ENCODE measurements around the gene ATOSB. TPM values are rescaled to one million over a fixed set of nuclear protein-coding genes. Genes with fewer than 3 reads are reported as not detected.

ATOSB gene, protein sequence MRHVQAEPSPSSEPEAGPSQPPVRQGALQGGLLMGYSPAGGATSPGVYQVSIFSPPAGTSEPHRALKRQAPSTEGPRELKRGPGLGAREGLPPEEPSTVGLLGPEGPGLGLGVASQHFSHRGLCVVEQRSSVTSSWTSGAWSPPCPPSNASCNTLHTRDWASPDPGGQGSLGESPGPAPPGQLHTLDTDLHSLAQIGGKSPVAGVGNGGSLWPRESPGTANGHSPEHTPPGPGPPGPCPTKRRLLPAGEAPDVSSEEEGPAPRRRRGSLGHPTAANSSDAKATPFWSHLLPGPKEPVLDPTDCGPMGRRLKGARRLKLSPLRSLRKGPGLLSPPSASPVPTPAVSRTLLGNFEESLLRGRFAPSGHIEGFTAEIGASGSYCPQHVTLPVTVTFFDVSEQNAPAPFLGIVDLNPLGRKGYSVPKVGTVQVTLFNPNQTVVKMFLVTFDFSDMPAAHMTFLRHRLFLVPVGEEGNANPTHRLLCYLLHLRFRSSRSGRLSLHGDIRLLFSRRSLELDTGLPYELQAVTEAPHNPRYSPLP
- total RNA-seq (2022; extraction: Qiagen RNA extraction; ENCODE audit: low read depth) = 6.5 to 10.7 TPM (median 9.3 TPM) in 5 replicates

DNA sequence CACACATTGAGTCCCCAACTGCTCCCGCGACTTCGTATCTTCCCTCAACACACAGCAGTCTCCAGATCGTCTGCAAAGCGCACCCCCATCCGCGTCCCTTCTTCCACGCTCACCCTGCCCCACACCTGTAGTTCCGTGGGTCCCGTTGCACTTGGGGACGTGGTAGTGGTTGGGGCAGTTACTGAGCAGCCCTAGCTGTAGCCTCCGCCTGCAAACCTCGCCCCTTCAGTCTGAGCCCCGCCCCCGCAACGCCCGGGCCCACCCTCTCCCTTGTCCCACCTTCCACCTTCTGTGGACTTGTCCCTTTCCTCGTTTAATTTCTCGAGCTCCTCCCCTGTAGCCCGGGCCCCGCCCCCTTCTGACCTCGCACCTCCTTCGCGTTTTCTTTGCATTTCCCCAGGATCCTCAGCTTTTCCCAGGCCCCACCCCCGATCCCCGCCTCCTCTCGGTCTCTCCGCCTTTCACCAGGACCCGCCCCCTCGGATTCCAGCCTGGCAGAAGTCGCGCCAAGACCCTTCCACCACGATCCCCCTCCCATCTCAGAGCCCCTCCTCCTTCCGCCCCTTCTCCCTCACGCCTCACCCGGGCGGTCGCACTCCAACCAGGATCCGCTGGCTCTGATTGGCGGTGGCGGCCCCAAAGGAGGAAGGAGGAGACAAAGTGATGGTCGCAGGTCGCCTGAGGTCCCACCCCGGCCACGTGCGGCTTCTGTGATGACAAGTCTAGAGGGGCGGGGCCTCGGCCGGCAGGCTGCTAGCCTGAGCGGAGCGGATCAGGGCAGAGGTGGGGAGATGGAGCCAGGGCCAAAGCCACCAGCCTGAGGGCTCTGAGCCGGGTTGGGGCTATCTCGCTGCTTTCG lies at the start of gene ATOSB:
TSS of gene ATOSB (minus strand) at position 183 of the 859 bp plus-strand sequence. CDS start 7,588 bp downstream, outside the sequence.

DNA sequence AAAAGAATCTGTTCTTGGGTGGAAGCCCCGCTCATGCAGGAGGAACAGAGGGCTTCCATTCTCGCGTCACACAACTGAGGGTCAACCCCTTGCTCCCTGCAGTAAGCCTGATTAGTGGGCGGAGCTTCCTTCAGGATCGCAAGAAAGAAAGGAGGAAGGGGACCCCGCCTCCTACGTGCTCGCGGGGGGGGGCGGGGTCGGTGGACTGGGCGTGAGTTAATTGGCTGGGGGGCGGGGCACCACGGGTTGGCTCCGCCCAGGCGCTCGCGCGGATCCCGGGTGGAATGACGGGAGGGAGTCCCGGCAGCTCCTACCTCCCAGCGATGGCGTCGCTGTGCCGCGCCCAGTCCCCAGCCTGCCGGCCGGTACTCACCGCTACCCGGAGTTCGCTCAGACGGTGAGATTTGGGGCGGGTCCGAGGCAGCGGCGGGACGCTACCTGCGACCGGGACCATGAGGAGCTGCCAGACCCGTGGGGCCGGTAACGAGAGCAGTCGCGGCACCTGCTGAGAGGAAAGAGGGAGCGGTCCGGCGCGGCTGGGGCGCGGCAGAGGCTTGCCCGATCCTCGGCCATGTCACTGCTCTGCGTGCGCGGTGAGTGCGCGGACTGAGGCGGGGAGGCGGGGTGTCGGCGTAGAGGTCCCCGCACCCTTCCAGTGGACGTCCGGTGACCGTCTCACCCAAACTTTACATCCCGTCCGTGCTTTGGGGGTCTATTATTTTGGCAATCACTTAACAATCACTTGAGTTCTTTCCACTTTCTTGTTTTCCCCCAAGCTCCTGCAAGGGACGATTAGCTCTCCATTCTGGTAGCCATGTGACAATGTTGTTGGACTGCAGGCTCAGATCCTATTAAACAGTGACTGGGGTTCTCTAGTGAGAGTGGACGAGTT lies 46.3 kb upstream of the ATOSB start, which contains the start of gene UNC13B:
TSS of gene UNC13B (plus strand) at position 297 of the 892 bp plus-strand sequence. CDS start at position 572, 275 bp downstream.

DNA sequence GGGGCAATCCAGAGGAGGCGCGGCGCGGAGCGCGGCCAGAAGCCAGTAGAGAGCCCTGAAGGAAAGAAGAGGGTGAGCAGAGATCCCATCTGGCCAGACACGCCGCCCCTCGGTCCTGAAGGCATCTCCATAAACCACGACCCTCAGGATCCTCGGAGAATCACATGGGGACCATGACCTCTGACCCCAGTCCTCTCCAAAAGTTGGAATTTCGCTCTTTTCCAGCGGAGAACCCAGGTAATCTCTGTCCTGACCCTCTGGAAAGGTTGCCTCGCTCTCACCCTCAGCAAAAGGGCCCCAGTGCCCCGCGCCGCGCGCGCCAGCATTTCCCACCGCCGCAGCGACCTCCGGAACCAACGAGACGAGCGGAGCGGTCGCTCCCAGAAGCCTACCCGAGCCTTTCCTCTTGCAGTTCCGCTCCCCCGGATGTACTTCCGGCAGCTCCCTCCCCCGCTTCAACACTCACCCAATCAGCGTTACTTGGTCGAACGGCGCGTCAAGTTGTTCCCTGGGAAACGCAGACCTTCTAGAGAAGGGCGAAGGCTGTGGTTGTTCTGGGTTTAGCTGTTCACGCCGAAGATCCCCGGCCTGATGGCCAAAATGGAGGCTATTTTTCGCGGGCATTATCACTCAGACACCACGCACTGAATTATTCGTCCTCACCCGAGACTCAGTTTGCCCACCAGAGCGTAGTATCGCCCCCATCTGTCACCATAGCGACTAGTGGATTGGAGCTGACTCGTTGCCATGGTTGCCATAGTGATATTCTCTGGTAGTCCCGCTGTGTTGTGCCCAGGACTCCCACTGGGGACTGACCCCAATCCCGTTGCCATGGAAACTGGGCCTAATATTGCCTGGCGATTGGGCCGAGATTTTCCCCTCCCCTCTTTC lies 12.6 kb downstream of the ATOSB start, which contains the start of gene STOML2:
TSS of gene STOML2 (minus strand) at position 363 of the 891 bp plus-strand sequence. CDS start at position 326, 37 bp downstream.

DNA sequence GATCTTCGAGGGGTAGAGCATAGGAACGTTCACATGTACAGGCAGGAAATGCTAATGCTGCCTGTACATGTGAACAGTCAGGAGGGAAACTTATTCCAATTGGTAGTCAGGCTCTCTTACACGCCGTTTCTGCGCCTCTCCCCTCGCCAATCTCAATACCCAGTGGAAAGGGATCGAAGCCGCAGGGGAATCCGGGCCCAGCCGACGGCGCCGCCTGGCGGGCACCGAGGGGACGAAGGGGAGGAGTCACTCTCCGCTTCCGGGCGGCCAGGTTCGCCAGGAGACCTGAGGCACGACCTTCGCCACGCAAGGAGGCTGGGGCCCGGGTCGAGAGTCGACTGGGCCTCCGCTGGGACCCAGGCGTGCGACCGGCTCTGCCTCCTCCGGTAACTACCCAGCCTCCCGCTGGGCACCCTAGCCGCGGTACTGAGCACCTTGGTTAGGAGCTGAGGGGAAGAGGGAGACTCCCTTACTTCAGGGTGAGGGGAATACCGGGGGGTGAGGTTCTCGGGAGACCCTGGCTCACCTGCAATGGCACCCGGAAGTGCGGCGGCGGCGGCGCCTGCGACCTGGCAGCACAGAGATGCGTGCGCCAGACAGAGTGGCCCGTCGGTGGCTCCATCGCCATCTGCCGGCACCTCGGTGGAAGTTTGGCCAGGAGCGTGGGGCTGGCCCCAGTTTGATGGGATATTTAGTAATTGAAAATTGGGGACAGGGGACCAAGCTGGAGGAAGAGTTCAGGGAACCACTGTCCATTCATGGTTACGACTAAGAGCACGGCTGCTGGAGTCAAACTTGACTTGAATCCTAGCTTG lies 19.4 kb downstream of the ATOSB start, which contains the start of gene PIGO:
TSS of gene PIGO (minus strand) at position 557 of the 815 bp plus-strand sequence. CDS start 1,026 bp downstream, outside the sequence.

DNA sequence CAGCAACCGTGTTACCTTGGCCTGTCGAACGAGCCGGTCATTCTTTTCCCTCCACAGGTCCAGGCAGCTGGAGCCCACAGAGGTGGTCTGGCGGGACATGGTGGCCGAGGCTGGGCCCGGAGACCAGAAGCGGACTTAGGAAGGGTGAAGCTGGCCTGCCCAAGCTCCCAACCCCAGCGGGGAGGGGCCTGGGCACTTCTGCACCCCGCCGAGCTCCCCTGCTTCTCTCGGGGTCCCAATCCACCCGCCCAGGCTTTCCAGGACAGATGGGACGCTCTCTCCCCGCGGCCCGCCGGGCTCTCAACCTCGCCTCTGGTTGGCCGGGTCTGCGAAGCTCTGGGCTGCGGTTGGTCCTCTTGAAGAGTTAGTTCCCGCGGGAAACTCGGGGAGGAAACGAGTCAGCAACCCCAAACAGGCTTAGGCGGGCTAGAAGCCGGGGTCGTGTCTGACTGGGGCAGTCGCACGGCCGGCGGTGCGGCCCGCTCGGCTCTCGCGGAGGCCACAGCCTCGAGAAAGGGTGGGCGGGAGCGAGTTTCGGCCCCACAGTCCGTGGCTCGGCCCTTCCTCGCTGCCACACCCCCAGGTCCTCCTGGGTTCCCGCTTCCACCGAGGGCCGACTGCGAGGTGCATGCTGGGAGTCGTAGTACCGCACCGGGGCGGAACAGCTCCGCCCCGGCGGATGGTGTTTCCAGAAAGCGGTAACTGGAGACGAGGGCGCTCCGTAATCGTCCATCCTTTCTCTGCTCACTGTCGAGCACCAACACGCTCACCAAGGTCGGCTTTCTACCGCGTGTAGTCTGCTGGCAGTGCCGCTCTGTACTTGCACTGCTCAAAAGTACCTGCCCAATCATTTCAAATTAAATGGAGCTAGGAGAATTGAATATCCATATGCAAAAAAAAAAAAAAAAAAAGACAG lies 36.0 kb downstream of the ATOSB start, which contains the start of gene FANCG:
TSS of gene FANCG (minus strand) at position 517 of the 916 bp plus-strand sequence. CDS start at position 99, 418 bp downstream.

DNA sequence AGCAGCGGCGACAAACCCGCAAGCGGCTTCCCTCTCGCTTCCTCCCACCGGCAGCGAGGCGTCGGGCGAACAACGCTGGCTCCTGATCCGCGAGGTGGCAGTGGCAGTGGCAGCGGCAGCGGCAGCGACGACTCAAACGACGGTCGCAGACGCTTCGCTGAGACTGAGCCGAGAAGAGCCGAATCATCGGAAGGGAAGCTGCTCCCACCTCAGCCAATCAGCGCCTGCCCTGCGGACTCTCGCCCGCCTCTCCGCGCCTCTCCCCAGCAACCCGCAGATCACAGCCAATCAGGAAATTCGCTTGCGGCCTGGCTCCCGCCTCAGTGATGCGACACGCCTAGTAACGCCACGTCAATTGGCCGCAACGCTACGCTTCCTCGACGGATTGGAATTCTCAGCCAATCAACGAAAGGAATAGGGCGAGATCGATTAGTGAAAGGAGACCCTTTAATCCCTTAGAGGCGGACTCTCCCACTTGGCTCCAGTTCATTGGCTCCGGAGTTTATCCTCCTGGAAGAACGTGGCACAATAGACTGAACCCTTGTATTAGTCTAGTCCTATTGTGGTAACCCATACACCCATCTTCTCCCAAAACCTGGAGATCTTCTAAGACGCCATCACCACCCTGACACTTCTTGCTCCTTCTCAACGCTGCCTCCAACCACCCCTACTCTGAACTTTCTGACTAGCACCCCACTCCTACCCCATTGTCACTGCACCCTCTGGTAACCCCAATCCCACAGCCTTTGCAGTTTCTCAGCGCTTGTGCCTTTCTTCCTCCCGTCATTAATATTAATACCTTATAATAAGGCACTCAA lies 43.0 kb downstream of the ATOSB start, which contains the start of gene VCP:
TSS of gene VCP (minus strand) at position 165 of the 818 bp plus-strand sequence. CDS start 272 bp downstream, outside the sequence.

Other genes with a start within 250 kb of the ATOSB start
- 0.06 to 0.26 TPM (median 0.16 TPM) in 5 replicates for gene PHF24, start 157.6 kb downstream of the ATOSB start, total RNA-seq (2022; extraction: Qiagen RNA extraction; ENCODE audit: low read depth)
- gene DNAJB5, start 126.1 kb downstream of the ATOSB start, total RNA-seq (2022; extraction: Qiagen RNA extraction; ENCODE audit: low read depth) = 3.6 to 5.5 TPM (median 5.1 TPM) in 5 replicates
- gene VCP, start 43.2 kb downstream of the ATOSB start, total RNA-seq (2022; extraction: Qiagen RNA extraction; ENCODE audit: low read depth) = 288 to 309 TPM (median 299 TPM) in 5 replicates
- 46.9 to 58.5 TPM (median 56.2 TPM) in 5 replicates for gene FANCG, start 35.9 kb downstream of the ATOSB start, total RNA-seq (2022; extraction: Qiagen RNA extraction; ENCODE audit: low read depth)
- 37.3 to 53.4 TPM (median 48.5 TPM) in 5 replicates for gene PIGO, start 19.3 kb downstream of the ATOSB start, total RNA-seq (2022; extraction: Qiagen RNA extraction; ENCODE audit: low read depth)
- 216 to 273 TPM (median 261 TPM) in 5 replicates for gene STOML2, start 12.7 kb downstream of the ATOSB start, total RNA-seq (2022; extraction: Qiagen RNA extraction; ENCODE audit: low read depth)
- gene UNC13B, start 46.1 kb upstream of the ATOSB start, total RNA-seq (2022; extraction: Qiagen RNA extraction; ENCODE audit: low read depth) = 8.7 to 9.8 TPM (median 9.5 TPM) in 5 replicates